GM15510 (cell line): ENCODE results near the gene VARS1.

Experiments used
- POLR2A ChIP-seq: IDR thresholded peaks from 3 replicates; pipeline ENCODE4 v1.6.1; 2011; ENCODE audit warnings: borderline replicate concordance; ENCODE audit not compliant: insufficient read length; ENCODE audit errors: extremely low read depth

The VARS1 gene

DNA sequence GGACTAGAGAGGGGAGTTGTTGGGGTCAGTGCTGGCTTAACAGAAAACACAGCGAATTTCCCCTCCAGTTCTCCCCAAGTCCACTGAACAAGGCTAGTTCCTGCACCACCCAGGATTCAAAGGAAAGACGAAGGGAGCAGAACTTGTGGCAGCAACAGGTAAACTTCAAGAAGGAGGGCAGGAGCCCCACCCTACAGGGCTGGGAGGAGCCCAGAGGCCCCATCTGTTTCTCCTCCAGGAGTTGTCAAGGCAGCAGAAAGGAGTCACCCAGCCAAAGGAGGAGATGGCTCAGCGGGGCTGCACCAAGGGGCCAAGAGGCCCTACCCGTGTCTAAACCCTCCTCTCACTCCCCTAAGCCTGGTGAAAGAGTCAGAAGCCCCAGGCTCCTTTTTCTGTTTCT lies 31.4 kb downstream of the VARS1 start:
- no peak for TF ChIP-seq POLR2A

DNA sequence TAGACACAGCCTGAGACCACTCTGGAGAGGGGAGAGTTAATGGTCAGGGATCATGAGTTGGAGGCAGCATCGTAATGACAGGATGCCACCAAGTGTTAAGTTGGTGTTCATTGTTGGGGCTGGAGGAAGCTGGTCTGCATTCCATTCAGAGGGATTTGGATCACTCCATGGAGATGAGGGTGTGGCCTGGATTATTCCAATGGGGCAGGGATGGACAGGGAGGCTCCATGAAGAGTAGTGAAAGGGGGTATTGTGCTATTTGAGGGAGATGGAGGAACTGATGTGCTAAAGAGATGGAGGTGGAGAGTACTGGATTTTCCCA lies 32.0 kb downstream of the VARS1 start:
- TF ChIP-seq POLR2A = no peak

DNA sequence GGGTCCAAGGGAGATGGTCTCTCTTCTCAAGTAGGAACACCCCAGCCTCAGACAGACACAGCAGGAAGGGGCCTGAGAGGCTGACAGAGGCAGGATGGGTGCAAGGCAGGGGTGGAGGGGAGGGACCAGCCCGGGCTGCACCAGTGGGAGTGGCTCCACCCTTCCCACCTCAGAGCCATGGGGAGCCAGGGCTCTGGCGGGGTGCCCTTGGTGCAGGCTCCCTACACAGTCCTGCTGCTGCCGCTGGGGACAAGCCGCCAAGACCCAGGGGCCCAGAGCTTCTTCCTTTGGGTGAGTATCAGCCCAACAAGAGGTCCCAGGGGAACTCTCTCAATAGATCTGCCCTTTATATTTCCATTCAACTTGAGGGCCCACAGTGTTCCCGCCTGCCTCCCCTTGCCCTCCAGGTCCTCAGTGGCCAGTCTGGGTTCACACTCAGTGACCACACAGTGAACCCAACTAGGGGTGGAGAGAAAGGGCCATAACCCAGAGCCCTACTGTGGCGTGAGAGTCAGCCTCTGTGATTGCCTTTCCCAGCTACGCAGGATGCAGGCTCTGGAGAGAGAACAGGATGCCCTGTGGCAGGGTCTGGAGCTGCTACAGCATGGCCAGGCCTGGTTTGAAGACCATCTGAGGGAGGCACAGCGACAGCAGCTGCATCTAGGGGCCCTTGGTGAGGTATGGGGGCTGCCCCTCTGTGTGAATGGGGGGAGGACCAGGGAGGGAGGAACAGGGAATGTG lies 32.5 kb downstream of the VARS1 start:
- TF ChIP-seq POLR2A = peak; percentile 13

DNA sequence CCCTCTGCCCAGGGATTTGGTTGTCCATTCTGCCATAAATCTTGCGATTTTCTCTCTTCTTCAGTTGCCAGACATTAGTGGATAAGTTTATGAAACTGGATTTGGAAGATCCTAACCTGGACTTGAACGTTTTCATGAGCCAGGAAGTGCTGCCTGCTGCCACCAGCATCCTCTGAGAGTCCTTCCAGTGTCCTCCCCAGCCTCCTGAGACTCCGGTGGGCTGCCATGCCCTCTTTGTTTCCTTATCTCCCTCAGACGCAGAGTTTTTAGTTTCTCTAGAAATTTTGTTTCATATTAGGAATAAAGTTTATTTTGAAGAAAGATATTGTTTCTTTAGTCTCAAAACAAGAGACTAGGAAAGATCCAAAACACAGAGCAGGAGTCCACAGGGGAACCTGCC lies 33.2 kb downstream of the VARS1 start, which contains the start of gene SAPCD1:
Gene SAPCD1 (plus strand): TSS at position 301 of the 400 bp plus-strand sequence. CDS start 399 bp downstream, outside the sequence.
- no peak for TF ChIP-seq POLR2A

DNA sequence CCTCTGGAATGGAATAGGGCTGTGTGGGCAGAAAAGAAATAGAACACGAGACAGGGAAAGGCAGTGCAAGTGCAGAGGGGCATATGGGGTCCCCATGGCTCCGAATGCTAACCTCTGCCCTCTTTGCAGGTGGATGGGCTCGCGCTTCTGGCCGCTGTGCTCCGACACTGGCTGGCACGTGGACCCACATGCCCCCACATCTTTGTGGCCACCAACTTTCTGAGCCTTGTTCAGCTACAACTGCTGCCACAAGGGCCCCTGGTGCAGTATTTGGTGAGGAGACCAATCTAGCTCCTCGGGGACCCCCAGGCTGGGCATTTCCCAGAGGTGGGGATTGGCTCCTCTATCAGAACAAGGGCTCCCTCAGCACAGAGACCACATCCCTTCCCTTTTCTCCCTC lies 34.2 kb downstream of the VARS1 start:
- TF ChIP-seq POLR2A = no peak

DNA sequence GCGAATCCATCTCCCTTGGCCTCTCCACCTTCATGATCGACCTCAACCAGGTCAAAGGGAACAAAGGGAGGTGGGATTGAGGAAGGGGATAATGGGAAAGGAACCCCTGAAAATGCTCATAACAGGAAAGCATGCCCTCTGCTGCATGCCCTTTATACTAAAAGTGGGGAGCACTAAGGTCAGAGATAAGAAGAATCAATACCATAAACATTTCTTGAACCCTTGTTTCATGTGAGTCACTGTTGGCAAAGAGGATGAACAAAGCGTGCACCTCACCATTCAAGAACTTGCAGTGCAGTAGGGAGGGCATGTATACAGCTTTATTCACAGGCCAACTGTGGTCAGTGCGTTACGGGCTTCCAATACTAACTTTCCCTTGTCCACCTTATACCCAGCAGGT lies 34.8 kb downstream of the VARS1 start:
- no peak for TF ChIP-seq POLR2A

GRCh38 chr6:31758281-31758680 lies 37.3 kb downstream of the VARS1 start:
- no peak for TF ChIP-seq POLR2A

DNA sequence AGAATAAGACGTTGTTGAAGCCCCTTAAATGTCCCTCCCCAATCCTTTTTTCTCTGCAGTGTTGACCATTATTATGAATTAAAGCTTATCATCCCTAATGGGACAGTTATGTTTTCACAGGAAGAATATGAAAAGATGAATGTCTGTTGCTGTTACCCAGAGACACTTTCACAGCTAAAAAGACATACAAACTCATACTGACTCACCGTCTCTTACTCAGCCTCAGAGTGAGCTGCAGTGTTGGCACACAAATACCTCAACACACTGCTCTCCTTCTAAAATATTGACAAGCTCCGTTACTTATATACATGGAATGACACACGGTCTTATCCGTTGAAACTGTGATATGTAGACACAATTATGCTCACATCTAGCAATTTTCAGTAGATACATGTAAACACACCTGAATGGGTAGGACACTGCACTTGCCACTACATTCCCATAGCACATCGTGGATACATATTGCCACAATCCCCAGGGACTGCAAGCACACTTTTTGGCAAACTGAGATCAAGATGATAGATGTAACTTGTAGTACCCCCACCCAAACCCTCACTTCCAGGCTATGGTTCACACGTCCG lies 42.7 kb downstream of the VARS1 start:
- TF ChIP-seq POLR2A = no peak

- no peak for TF ChIP-seq POLR2A
Observed at GRCh38 chr6:31750411-31751022, 45.0 kb downstream of the VARS1 start.

DNA sequence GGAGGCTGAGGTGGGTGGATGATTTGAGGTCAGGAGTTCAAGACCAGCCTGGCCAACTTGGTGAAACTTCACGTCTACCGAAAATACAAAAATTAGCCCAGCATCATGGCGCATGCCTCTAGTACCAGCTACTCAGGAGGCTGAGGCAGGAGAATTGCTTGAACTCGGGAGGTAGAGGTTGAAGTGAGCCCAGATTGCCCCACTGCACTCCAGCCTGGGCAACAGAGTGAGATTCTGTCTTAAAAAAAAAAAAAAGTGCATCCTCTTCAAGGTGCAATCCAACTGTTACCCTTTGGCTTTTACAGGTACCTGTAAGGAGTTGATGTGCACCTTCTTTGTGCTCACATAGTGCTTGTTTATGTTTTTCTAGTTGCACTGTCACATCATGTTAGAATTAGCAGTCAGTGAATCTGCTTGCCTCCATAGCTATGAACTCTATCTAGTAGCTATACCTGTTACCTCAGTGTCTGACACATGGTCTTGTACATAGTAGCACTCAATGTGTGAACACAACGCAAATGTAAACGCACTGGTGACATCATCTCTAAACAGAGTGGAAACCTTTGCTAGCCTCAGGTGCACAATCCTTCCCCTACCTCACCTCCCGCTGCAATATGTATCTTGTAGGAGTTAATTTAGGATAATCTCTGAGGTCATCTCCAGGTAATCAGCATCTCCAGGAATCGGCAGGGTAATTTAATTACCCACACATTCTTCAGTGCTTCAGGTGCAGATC lies 46.1 kb downstream of the VARS1 start:
- TF ChIP-seq POLR2A = no peak
